Stimulated activated CD8-positive, alpha-beta memory T cell treated with anti-CD3 and anti-CD28 coated beads, Interleukin-2, amount 100 ng/mL, for 1 hour (primary cell): Measurements from ENCODE around the gene ERVMER34-1.

Source experiments
- DNase-seq, 2 donors: peaks; one replicate each; pipeline ENCODE4 v3.0.0-alpha.2; 2020; ENCODE audit warnings: low read depth in 2 of 2

ERVMER34-1 gene

DNA sequence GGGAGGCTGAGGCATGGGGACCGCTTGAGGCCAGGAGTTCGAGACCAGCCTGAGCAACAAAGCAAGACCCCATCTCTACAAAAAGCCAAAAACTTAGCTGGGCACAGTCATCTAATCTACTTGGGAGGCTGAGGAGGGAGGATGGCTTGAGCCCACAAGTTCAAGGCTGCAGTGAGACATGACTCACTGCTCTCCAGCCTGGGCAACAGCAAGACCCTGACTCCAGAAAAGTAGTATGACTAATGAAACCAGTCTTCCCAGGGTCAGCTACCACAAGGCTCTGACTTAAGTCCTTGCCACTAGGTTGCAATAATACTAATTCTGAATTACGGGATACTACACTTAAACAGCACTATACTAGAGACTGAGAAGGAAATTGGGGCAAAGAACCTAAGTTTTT is 33.1 kb downstream of the ERVMER34-1 start:
- no peak for DNase-seq

DNA sequence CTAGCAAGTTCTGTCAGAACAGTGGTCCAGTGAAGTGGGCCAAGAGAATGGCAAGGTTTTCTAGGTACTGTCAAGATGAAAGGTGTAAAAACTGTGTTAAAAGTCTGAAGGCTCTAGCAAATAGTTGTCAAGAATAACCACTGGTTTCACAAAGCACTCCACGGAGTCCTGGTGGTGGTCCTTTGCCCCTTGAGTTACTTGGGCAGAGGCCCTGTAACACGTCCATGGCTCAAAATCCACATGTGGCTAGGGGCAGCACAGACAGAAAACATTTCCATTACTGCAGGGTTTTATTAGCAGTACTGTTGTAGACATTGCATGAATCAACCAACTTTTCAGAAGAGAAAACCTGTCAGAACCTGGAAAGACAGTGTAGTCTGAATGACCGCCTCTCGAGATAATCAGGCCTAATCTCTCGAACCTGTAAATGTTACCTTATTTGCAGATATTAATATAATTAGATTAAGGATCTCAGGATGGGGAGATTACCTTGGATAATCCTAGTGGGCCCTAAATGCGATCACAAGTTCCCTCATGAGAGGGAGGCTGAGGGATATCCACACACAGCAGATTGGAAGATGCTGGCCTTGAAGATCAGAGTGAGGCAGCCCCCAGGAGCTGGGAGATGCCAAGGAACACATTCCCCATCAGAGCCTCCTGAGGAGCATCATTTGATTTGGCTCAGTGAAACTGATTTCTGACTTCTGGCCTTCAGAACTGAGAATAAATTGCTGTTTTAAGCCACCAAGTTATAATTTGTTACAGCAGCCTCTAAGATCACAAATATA is 34.7 kb downstream of the ERVMER34-1 start:
- no peak for DNase-seq

DNA sequence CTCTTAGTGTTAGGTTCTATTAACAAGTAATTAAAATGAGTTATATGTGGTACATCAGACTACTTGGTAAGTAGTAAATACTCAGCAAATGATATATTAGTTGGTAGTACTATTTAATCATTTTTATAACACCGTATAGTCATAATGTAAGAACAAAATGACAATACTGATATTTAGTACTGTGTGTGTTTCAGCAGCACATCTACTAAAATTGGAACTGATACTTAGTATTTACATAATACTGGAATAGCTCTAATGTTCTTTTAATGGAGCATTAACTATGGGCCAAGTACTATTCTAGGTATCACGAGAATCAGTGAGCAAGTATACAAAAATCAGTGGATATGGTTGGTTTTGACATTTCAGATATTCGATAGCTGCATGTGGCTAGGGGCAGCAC is 35.3 kb downstream of the ERVMER34-1 start:
- DNase-seq, result no peak

DNA sequence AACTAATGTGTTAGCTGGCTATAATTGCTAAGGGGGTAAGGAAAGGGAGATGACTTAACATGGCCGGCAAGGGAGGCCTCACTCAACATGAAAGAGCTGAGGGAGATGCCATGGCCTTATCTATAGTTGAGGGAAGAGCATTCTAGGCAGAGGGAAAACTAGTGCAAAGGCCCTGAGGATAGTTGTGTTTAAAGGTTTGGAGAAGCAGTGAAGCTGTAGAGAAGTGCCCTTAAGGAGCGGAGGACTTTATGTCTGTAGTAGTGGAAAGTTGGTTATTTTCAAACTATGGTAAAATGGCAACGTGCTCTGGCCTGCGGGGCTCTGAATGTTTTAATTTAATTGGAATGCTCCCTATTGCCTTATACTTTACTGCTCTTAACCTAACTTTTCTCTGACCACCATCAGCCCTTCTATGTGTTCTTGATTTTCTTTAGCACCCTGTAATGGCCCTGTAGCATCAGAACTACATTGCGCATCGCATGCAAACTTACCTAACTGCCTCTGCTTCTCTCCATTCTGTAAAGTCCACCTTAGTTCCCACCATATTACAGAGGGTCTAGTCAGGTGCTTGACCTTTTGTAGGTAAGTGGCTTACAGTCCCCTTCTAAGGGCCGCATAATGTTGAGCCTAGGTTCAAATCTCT is 35.8 kb downstream of the ERVMER34-1 start:
- no peak for DNase-seq

DNA sequence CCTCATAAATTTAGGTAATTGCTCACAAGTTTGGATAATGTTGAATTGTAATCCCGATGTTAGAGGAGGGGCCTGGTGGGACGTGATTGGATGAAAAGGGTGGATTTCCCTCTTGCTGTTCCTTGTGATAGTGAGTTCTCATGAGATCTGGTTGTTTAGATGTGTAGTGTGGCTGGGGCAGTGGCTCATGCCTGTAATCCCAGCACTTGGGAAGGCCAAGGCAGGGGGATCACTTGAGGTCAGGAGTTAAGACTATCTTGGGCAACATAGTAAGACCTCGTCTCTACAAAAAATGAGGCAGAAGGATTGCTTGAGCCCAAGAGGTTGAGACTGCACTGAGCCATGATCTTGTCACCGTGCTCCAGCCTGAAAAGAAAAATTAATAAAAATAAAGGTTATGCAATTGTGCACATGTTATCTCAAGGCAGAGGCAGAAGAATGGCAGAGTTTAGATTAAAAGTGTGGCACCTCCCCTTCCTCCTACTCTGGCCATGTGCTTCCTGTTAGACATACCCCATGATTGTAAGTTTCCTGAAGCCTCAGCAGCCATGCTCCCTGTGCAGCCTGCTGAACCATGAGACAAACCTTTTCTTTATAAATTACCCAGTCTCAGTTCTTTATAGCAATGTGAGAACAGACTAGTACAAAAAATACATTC is 36.5 kb downstream of the ERVMER34-1 start:
- no peak for DNase-seq

DNA sequence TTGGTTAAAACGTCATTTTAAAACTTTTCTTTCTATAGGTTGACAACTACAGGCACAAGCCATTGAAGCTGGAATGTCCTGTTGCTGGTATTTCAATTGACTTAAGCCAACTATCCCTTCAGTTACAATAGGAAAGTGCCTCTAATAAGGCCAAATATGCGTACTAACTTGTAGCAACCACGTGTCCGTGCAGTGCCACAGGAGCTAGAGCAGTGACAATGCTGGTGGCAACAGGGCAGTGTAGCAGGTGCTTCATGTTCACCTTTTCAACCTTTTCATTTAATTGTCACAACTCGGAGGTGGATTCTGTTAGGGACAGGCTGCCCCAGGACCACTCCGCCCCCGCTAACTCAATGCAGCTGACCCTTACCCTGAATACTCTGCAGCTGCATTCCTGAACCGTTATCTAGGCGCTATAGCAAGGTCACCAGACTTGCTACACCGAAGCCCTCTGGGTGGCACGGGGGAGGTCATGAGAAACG is 37.7 kb downstream of the ERVMER34-1 start:
- no peak for DNase-seq

DNA sequence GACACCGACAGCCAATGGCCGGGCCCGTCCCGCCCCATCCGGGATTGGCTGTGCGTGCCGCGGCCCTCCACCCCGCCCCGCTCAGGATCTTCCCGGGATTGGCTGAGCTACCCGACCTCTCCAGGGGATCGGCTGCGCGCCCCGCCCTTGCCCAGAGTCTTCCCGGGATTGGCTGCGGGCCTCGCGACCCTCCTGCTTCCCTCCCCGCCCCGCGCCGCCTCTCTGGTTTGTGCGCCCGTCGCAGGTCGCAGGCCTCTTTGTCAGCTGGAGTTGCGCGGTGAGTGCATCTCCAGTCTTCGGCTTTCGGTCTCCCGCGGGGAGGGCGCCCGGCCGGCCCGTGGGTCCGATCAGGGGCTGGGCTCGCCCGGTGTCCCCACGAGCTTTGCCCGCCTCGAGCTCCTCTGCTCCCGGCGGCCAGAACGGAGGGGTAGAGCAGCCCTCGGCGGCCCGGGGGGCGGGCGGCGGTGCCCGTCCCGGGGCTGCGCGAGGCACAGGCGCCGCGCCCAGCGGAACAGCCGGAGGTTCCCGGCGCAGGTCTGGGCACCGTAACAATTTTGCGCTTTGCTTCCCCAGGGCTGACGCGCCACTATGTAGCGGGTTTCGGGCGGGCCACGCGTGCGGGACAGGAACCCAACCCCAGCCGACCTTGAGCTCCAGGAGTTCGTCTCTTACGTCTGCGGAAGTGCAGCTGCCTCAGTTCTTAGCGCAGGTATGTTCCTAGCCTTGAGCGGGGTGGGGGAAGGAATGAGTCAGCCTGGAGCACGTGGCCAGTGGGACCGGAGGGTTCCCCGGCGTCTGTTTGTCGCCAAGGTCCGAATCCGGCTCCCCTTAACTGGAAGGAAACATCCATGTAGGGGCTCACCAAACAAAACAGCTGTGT is 38.7 kb downstream of the ERVMER34-1 start:
- peak; percentile 88 to 89 for DNase-seq

DNA sequence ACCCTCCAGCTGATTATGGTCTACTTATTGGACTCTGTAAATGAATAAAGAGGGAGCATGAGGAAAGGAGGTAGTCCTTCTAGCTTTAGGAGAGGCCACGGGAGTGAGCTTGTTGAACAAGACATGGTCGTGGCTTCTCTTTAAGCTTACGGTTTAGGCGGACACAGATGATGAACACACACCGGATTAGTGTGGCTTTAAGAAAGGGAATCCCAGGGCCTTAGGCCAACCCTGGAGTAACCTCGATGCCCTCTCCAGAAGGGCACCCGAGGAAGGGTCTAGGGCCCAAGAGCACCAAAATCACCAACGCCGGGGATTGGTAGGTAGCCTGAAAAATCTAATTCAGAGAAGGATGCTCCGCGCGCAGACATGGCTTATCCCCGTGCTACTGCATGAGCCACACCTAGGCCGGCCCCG is 39.4 kb downstream of the ERVMER34-1 start:
- DNase-seq, result no peak

DNA sequence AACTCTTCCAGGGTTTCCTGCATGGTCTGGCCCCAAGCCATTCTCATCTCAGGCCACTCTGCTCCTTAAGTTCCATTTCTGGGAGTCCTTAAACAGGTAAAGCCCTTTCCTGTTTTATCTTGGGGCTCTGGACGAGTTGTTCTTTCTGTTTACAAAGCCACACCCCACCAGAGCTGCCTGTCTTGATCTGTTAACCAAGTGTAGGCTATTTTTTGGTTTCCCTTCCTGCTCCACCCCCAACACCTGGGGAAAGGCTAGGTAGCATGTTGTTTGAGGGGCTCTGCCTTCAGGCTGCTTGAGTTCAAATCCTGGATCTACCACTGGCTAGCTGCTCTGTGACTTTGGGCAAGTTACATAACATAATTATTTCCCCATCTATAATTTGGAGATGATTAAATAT is 40.0 kb downstream of the ERVMER34-1 start:
- DNase-seq, result no peak

DNA sequence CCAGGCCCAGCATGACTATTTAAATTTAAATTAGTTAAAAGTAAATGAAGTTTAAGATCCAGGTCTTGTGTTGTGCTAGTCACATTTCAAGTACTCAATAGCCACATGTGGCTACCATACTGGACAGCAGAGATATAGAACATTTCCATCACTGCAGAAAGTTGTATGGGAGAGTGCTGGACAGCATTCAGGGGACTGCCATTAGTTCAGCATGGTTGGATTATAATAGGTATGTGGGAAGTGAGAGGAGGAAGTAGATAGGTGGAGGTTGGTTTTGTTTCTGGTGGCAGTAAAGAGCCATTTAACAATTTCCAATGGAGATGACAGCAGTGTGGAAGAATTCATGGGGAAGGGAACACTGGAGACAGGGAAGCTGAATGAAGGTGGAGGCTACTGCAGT is 42.1 kb downstream of the ERVMER34-1 start:
- no peak for DNase-seq

DNA sequence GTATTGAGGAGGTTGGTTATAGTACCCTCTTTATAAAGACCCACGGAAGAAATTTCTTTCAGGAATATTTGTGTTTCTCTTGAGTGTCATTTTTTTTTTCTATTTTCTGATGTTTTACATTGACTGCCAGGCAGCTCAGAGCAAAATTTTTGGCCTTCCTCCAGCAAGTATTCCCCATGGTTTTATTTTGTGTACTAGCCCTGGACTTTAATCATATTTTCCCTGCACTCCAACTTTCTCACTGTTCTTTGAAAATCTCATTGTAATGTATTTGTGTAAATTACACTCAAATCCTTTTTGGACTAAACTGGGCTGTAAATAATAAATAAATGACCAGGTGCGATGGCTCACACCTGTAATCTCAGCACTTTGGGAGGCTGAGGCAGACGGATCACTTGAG is 46.6 kb downstream of the ERVMER34-1 start:
- no peak for DNase-seq

DNA sequence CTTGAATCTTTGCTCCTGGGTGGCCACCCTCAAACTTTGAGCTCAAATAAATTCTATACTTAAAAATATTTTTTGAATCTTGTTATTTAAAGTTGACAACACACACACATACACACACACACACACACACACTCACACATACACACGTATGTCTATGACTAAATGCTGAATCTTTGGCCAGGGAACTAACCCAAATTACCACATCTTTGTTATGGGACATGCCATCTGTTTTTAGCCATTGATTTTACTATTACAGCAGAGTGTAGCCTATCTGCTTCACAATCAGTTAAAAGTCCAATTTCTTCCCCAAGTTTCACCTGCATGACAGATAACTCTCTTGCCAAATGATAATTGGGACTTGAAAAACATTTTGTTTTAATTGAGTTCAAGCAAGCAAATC is 47.1 kb downstream of the ERVMER34-1 start:
- DNase-seq, result no peak

DNA sequence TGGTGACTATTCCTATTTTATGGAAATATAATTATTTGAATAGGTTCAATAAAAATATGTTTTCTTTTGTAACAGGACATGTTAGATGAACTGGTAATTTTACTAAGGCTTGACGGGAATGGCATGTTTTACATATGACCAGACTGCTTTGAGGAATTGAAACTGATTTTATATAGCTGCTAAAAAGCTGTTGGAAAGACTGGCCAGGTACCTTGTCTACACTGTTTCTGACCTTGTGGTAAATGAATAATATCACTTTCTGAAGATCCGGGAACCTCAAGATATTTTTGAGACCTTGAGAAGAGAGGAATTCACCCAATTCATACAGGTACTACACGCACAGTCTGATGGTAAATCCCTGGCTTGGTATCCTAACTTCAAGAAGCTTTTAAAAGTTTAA is 50.0 kb downstream of the ERVMER34-1 start:
- no peak for DNase-seq

DNA sequence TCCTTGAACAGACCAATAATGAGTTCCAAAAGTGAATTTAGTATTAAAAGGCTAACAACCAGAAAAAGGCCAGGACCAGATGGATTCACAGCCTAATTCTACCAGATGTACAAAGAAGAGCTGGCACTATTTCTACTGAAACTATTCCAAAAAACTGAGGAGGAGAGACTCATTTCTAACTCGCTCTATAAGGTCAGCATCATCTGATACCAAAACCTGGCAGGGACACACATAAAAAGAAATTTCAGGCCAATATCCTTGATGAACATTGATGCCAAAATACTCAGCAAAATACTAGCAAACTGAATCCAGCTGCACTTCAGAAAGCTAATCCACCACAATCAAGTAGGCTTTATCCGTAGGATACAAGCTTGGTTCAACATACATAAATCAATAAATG is 56.3 kb downstream of the ERVMER34-1 start:
- no peak for DNase-seq

DNA sequence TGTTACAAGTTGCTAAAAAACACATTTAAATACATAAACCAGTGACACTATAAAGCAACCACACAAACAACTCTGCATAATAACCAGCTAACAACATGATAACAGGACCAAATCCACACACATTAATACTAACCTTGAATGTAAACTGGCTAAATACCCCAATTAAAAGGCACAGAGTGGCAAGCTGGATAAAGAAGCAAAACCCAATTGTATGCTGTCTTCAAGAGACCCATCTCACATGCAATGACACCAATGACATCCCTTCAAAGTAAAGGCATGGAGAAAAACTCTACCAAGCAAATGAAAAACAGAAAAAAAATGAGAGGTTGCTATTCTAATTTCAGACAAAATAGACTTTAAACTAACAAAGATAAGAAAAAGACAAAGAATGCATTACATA is 57.7 kb downstream of the ERVMER34-1 start:
- DNase-seq, result no peak
